Measurements from ENCODE around the gene KY. TPM values are rescaled to one million over a fixed set of nuclear protein-coding genes. Genes with fewer than 3 reads are reported as not detected.
"Not testable (repeated sequence)": the region's sequence is repeated elsewhere in the genome, so short reads cannot be mapped to it uniquely, and the experiment has no call there.

KY gene
- total RNA-seq, 1 donor from 2014 or later = not detected

DNA sequence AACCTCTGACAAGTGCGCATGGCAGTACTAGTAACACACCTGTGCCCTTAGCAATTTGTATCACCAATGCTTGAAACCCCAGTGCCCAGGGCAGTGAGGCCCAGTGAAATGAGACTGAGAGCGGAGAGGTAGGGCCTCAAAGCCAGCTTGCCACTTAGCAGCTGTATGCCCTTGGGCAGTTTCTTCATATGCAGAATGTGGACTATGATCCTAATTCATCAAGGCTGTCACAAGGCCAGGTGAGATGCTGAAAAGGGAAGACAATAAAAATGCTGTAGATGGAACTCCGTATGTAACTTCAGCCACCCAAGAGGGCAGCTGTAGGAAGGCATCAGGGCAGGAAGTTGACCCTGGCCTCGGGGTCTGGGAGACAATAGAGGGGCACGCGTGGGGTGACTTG, 74.4 kb downstream of the KY start:
- Mint-ChIP-seq H3K27ac (ENCODE audit: unreplicated experiment) (no peak overlapping the region), H3K4me3 (ENCODE audit: unreplicated experiment) (no peak overlapping the region), H3K4me1 (ENCODE audit: unreplicated experiment) (no peaks in the 10 kb centered on the region), H3K9me3 (ENCODE audit: unreplicated experiment) (peaks cover 16% of the 10 kb centered on the region), H3K27me3 (ENCODE audit: unreplicated experiment) (no peaks in the 10 kb centered on the region), H3K36me3 (ENCODE audit: unreplicated experiment) (peaks cover 1% of the 10 kb centered on the region)
- TF ChIP-seq, protein P1, sequence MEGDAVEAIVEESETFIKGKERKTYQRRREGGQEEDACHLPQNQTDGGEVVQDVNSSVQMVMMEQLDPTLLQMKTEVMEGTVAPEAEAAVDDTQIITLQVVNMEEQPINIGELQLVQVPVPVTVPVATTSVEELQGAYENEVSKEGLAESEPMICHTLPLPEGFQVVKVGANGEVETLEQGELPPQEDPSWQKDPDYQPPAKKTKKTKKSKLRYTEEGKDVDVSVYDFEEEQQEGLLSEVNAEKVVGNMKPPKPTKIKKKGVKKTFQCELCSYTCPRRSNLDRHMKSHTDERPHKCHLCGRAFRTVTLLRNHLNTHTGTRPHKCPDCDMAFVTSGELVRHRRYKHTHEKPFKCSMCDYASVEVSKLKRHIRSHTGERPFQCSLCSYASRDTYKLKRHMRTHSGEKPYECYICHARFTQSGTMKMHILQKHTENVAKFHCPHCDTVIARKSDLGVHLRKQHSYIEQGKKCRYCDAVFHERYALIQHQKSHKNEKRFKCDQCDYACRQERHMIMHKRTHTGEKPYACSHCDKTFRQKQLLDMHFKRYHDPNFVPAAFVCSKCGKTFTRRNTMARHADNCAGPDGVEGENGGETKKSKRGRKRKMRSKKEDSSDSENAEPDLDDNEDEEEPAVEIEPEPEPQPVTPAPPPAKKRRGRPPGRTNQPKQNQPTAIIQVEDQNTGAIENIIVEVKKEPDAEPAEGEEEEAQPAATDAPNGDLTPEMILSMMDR (IDR thresholded peaks at IDR 0.05) = no peak
- DNase-seq (ENCODE audit: extremely low spot score, unreplicated experiment) = no peak

DNA sequence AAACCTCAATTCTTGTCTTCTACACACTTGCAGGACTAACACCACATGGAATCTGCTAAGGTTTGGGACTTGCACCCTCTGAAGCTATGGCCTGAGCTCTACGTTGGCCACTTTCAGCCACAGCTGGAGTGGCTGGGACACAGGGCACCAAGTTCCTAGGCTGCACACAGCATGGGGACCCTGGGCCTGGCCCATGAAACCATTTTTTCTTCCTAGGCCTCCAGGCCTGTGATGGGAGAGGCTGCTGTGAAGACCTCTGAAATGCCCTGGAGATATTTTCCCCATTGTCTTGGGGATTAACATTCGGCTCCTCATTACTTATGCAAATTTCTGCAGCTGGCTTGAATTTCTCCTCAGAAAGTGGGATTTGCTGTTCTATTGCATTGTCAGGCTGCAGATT, 80.9 kb downstream of the KY start:
- not testable (repeated sequence) for DNase-seq (ENCODE audit: extremely low spot score, unreplicated experiment); H3K27ac Mint-ChIP-seq (ENCODE audit: unreplicated experiment); H3K36me3 Mint-ChIP-seq (ENCODE audit: unreplicated experiment); H3K4me1 Mint-ChIP-seq (ENCODE audit: unreplicated experiment); H3K4me3 Mint-ChIP-seq (ENCODE audit: unreplicated experiment); H3K27me3 Mint-ChIP-seq (ENCODE audit: unreplicated experiment)
- H3K9me3 Mint-ChIP-seq (ENCODE audit: unreplicated experiment) = peaks cover 31% of the 10 kb centered on the region

DNA sequence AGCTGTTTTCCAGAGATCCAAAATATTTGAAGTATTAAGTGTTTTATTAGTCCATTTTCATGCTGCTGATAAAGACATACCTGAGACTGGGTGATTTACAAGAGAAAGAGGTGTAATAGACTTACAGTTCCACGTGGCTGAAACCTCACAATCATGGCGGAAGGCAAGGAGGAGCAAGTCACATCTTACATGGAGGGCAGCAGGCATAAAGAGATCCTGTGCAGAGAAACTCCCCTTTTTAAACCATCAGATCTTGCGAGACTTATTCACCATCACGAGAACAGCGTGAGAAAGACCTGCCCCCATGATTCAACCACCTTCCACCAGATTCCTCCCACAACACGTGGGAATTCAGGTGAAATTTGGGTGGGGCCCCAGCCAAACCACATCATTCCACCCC, 82.0 kb downstream of the KY start:
- Mint-ChIP-seq H3K4me3 (ENCODE audit: unreplicated experiment) (no peak overlapping the region), H3K9me3 (ENCODE audit: unreplicated experiment) (peaks cover 28% of the 10 kb centered on the region), H3K4me1 (ENCODE audit: unreplicated experiment) (no peaks in the 10 kb centered on the region), H3K36me3 (ENCODE audit: unreplicated experiment) (peaks cover 8% of the 10 kb centered on the region), H3K27ac (ENCODE audit: unreplicated experiment) (no peak overlapping the region), H3K27me3 (ENCODE audit: unreplicated experiment) (no peaks in the 10 kb centered on the region)
- TF ChIP-seq, protein P1 (IDR thresholded peaks at IDR 0.05) = no peak
- DNase-seq (ENCODE audit: extremely low spot score, unreplicated experiment) = no peak

DNA sequence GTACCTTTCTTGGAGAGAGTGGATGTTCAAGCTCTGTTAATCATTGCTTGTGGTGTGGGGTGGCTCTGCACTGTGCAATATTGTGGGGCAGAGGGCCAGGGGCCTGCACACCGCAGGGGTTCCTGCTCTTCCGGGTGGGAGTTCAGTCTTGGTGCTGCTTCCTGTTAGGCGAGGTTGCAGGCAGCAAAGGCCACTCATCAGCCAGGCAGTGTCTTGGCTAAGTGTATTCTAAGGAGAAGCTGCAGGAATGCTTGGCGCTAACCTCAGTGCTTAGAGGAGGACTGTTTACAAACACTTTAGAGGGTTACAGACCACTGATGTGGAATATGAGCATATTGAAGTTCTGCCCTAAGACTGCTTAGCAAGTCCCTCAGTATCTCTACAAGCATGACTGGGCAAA, 83.2 kb downstream of the KY start:
- no peak overlapping the region for H3K27ac Mint-ChIP-seq (ENCODE audit: unreplicated experiment)
- H3K36me3 Mint-ChIP-seq (ENCODE audit: unreplicated experiment) = peaks cover 14% of the 10 kb centered on the region
- no peak for DNase-seq (ENCODE audit: extremely low spot score, unreplicated experiment)
- TF ChIP-seq, protein P1 (IDR thresholded peaks at IDR 0.05) = no peak
- H3K4me1 Mint-ChIP-seq (ENCODE audit: unreplicated experiment) = no peaks in the 10 kb centered on the region
- no peaks in the 10 kb centered on the region for H3K27me3 Mint-ChIP-seq (ENCODE audit: unreplicated experiment)
- H3K4me3 Mint-ChIP-seq (ENCODE audit: unreplicated experiment) = no peak overlapping the region
- H3K9me3 Mint-ChIP-seq (ENCODE audit: unreplicated experiment) = peaks cover 16% of the 10 kb centered on the region

DNA sequence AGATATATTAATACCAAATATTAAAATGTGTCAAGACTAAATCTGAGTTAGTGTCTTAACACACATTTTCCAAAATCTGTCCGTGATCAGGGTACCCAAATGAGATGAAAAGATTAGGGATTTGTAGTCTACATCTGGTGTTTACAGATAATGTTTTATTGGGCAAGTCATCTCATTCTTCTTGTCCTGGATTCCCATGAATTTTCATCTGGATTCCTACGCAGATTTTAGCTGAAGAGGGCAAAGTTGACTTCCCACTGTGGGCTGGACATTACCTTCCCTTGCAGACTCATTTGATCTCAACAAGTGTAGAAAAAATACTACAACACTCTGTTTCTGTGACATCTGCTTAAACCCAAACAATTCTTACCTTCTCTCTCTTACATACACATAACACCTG, 85.8 kb downstream of the KY start:
- no peaks in the 10 kb centered on the region for H3K4me1 Mint-ChIP-seq (ENCODE audit: unreplicated experiment)
- H3K36me3 Mint-ChIP-seq (ENCODE audit: unreplicated experiment) = peaks cover 29% of the 10 kb centered on the region
- no peak overlapping the region for H3K4me3 Mint-ChIP-seq (ENCODE audit: unreplicated experiment)
- no peaks in the 10 kb centered on the region for H3K27me3 Mint-ChIP-seq (ENCODE audit: unreplicated experiment)
- TF ChIP-seq, protein P1 (IDR thresholded peaks at IDR 0.05) = no peak
- H3K9me3 Mint-ChIP-seq (ENCODE audit: unreplicated experiment) = peaks cover 9% of the 10 kb centered on the region
- no peak for DNase-seq (ENCODE audit: extremely low spot score, unreplicated experiment)
- no peak overlapping the region for H3K27ac Mint-ChIP-seq (ENCODE audit: unreplicated experiment)

DNA sequence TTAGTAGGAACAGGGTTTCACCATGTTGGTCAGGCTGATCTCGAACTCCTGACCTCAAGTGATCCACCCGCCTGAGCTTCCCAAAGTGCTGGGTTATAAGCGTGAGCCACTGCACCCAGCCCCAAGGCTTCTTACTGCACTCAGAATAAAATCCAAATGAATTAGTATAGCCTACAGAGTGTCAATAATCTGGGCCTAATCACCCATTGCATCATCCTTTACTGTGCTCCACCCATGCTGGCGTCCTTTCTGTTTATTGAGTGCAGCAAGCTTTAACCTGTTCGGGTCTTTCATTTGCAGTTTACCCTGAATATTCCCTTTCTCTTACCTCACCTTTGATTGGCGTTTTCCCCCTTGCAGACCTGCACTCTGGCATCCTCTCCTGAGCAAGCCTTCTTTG, 87.2 kb downstream of the KY start:
- Mint-ChIP-seq H3K27ac (ENCODE audit: unreplicated experiment) (no peak overlapping the region), H3K9me3 (ENCODE audit: unreplicated experiment) (peaks cover under 1% of the 10 kb centered on the region), H3K27me3 (ENCODE audit: unreplicated experiment) (no peaks in the 10 kb centered on the region), H3K4me3 (ENCODE audit: unreplicated experiment) (no peak overlapping the region), H3K36me3 (ENCODE audit: unreplicated experiment) (peaks cover 33% of the 10 kb centered on the region), H3K4me1 (ENCODE audit: unreplicated experiment) (no peaks in the 10 kb centered on the region)
- DNase-seq (ENCODE audit: extremely low spot score, unreplicated experiment) = no peak
- TF ChIP-seq, protein P1 (IDR thresholded peaks at IDR 0.05) = no peak

All from osteocyte (in vitro differentiated cells).